ENCODE data around the gene CABP7.

GRCh38 chr22:29710193-29710592 is 9.6 kb upstream of the CABP7 start:
- TF ChIP-seq CTCF (conservative IDR thresholded peaks at IDR 0.05; ENCODE audit: low read depth in 2 of 2): no peak
- no peak for TF ChIP-seq EZH2 (IDR thresholded peaks at IDR 0.05; ENCODE audit: low read depth, unreplicated experiment)
- TF ChIP-seq POLR2AphosphoS5 (IDR thresholded peaks at IDR 0.05; ENCODE audit: low read depth): no peak
- no peak for TF ChIP-seq EZH2phosphoT487 (IDR thresholded peaks at IDR 0.05; ENCODE audit: unreplicated experiment)
- TF ChIP-seq ZNF331 (CRISPR knock-in tag; IDR thresholded peaks at IDR 0.05; ENCODE audit: low read depth): no peak
